Activated CD8-positive, alpha-beta T cell treated with anti-CD3 and anti-CD28 coated beads for 36 hours (primary cell): ENCODE data around the gene NCOA7. TPM values are rescaled to one million over a fixed set of nuclear protein-coding genes. Genes with fewer than 3 reads are reported as not detected.
"Not testable (repeated sequence)": the region's sequence is repeated elsewhere in the genome, so short reads cannot be mapped to it uniquely, and the experiment has no call there.

ENCODE experiments used
- ATAC-seq: fragments of 200-7000 bp; cut with Tn5 transposase; one replicate; pipeline ENCODE4 v1.10.0; 2021; ENCODE audit warnings: mild to moderate bottlenecking, moderate library complexity
- CTCF ChIA-PET: fragments of 350-600 bp; sonication (Branson Sonifier 250); formaldehyde crosslinking; loops from one replicate; lab custom pipeline; 2021; ENCODE audit warnings: antibody characterized with exemption; lab: Charles Lee
- POLR2A ChIA-PET: fragments of 350-600 bp; sonication (Branson Sonifier 250); formaldehyde crosslinking; loops from one replicate; lab custom pipeline; 2021; ENCODE audit warnings: antibody characterized with exemption; lab: Charles Lee
- DNase-seq: peaks from one replicate; pipeline ENCODE4 v3.0.0-alpha.2; 2020
- H3K27ac Mint-ChIP-seq: one replicate; pipeline ENCODE4 v1.8.0; 2021; ENCODE audit warnings: mild to moderate bottlenecking, mixed read lengths
- H3K27me3 Mint-ChIP-seq: one replicate; pipeline ENCODE4 v1.8.0; 2021; ENCODE audit warnings: mixed read lengths
- H3K36me3 Mint-ChIP-seq: one replicate; pipeline ENCODE4 v1.8.0; 2021; ENCODE audit warnings: low read depth, mixed read lengths
- H3K4me1 Mint-ChIP-seq: one replicate; pipeline ENCODE4 v1.8.0; 2021; ENCODE audit warnings: low read depth, mixed read lengths
- H3K4me3 Mint-ChIP-seq: one replicate; pipeline ENCODE4 v1.8.0; 2021; ENCODE audit warnings: mild to moderate bottlenecking, moderate library complexity, mixed read lengths
- H3K9me3 Mint-ChIP-seq: one replicate; pipeline ENCODE4 v1.8.0; 2021; ENCODE audit warnings: mixed read lengths
- intact Hi-C: fragments of 100-400 bp; cut with micrococcal nuclease; formaldehyde crosslinking; loops from one replicate; pipeline ENCODE4 v1.10.0; 2022
- total RNA-seq, 2 experiments: library from RNA; stranded (reverse); gene quantifications; one replicate each; pipeline ENCODE4 v1.2.3, GENCODE V29; 2021
- TF ChIP-seq, protein P1 (sequence below): fragments of 200-600 bp; IDR thresholded peaks from one replicate; pipeline ENCODE4 v1.8.0; 2022; ENCODE audit warnings: antibody characterized with exemption, mild to moderate bottlenecking

Gene NCOA7
- total RNA-seq, 2 experiments from 2014 or later: 43.4 to 44.9 TPM

DNA sequence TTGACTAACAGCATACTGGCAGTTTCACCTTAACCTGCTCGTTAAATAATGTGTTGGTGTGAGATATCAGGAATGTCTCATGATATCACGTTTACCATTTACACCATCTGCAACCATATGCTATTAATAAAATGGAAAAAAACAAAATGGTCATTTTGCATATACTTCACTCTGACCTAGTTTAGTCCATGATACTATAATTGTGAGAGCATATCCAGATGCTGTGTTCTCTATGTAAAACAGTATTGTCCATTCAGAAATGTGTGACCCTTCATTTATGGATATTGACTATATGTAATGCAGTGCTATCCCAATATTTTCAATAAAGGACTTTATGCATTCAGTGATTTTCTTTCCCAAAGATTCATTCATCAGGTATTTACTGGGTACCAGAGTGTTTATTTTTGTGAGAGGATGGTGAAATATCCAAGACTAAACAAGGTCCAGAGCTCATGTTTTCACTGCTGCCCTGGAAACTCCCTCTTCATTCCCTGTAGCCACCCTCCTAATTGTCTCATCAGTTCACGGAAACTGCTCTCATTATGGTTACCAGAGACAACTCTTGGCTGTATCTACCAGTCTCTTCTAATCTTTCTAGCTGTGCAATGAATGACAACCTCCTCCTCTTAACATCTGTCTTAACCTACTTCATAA lies 140.1 kb downstream of the NCOA7 start:
- CTCF ChIA-PET: no interaction called here
- ATAC-seq (no peak), DNase-seq (no peak)
- H3K4me1 Mint-ChIP-seq: peaks cover 26% of the 10 kb centered on the region
- peaks cover 40% of the 10 kb centered on the region for H3K36me3 Mint-ChIP-seq
- no peaks in the 10 kb centered on the region for H3K27me3 Mint-ChIP-seq
- intact Hi-C loops: no loop called here
- TF ChIP-seq, protein P1, sequence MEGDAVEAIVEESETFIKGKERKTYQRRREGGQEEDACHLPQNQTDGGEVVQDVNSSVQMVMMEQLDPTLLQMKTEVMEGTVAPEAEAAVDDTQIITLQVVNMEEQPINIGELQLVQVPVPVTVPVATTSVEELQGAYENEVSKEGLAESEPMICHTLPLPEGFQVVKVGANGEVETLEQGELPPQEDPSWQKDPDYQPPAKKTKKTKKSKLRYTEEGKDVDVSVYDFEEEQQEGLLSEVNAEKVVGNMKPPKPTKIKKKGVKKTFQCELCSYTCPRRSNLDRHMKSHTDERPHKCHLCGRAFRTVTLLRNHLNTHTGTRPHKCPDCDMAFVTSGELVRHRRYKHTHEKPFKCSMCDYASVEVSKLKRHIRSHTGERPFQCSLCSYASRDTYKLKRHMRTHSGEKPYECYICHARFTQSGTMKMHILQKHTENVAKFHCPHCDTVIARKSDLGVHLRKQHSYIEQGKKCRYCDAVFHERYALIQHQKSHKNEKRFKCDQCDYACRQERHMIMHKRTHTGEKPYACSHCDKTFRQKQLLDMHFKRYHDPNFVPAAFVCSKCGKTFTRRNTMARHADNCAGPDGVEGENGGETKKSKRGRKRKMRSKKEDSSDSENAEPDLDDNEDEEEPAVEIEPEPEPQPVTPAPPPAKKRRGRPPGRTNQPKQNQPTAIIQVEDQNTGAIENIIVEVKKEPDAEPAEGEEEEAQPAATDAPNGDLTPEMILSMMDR: no peak
- H3K27ac Mint-ChIP-seq: peak overlapping the region; percentile 83
- H3K4me3 Mint-ChIP-seq: no peak overlapping the region
- POLR2A ChIA-PET: interaction anchor here (1.4 kb wide), 1 partner anchor 12 kb away, joined by 3 read pairs; no protein-coding TSS in a partner anchor
- H3K9me3 Mint-ChIP-seq: peaks cover 6% of the 10 kb centered on the region

DNA sequence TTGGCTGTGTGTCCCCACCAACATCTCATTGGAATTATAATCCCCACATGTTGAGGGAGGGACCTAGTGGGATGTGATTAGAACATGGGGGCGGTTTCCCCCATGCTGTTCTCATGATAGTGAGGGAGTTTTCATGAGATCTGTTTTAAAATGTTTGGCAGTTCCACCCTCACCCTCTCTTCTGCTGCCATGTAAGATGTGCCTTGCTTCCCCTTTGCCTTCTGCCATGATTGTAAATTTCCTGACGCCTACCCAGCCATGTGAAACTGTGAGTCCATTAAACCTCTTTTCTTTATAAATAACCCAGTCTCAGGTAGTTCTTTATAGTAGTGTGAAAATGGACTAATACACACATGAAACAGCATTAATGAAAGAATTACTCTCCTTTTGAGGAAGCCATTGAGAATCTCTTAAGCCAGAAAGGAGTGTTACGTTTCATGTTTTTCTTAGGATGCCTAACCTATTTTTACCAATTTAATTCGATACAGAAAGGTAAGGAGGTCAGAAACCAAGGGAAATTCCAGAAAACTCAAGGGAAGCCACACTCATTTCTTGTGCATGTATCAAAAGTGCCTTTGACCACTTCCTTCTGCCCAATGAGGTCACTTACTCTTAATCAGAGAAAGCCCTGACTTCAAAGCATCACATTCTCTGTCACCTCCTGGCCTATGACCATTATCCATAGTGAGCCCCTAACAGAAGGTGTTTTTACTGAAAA lies 141.1 kb downstream of the NCOA7 start:
- Mint-ChIP-seq H3K9me3 (peaks cover 6% of the 10 kb centered on the region), H3K36me3 (peaks cover 36% of the 10 kb centered on the region), H3K27me3 (peaks cover 2% of the 10 kb centered on the region), H3K4me3 (no peak overlapping the region), H3K4me1 (peaks cover 20% of the 10 kb centered on the region), H3K27ac (peak overlapping the region; percentile 83)
- ChIA-PET CTCF (interaction anchor here (0.9 to 1.4 kb wide), 5 partner anchors 20 to 26 kb away, joined by 3 to 5 read pairs (median 4); partner anchors contain the start of gene HINT3), POLR2A (interaction anchor here (0.6 to 0.7 kb wide), 2 partner anchors 25 to 35 kb away, joined by 3 to 4 read pairs; partner anchors contain the start of gene HINT3)
- TF ChIP-seq, protein P1: no peak
- DNase-seq: peak; percentile 27
- ATAC-seq: peak; percentile 91
- intact Hi-C loops: no loop called here

DNA sequence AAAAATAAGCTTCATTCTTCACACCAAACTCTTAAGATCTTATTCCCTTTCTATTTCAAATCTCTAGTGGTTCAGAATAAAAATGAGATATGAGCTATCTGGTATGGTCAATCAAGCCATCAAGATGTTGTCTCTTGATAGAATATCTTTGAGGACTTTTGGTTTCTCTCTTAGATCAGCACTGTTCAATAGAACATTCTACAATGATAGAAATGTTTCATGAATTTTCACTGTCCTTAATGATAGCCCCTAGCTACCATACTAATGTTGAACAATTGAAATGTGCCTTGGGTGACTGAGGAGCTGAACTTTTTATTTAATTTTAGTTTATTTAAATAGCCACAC lies 141.7 kb downstream of the NCOA7 start:
- no peak for DNase-seq
- H3K27me3 Mint-ChIP-seq: peaks cover 2% of the 10 kb centered on the region
- POLR2A ChIA-PET: interaction anchor here (0.6 to 0.7 kb wide), 2 partner anchors 24 to 35 kb away, joined by 3 to 4 read pairs; partner anchors contain the start of gene HINT3
- CTCF ChIA-PET: interaction anchor here (0.9 to 1.4 kb wide), 5 partner anchors 19 to 26 kb away, joined by 3 to 5 read pairs (median 4); partner anchors contain the start of gene HINT3
- no peak overlapping the region for H3K4me3 Mint-ChIP-seq
- peaks cover 20% of the 10 kb centered on the region for H3K4me1 Mint-ChIP-seq
- peak overlapping the region; percentile 83 for H3K27ac Mint-ChIP-seq
- H3K36me3 Mint-ChIP-seq: peaks cover 34% of the 10 kb centered on the region
- H3K9me3 Mint-ChIP-seq: peaks cover 6% of the 10 kb centered on the region
- intact Hi-C loops: no loop called here
- TF ChIP-seq, protein P1: no peak
- ATAC-seq: peak; percentile 36

DNA sequence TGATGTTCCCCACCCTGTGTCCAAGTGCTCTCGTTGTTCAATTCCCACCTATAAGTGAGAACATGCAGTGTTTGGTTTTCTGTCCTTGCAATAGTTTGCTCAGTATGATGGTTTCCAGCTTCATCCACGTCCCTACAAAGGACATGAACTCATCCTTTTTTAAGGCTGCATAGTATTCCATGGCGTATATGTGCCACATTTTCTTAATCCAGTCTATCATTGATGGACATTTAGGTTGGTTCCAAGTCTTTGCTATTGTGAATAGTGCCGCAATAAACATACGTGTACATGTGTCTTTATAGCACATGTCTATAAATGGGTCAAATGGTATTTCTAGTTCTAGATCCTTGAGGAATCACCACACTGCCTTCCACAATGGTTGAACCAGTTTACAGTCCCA lies 144.8 kb downstream of the NCOA7 start:
- H3K27ac Mint-ChIP-seq, intact Hi-C loops, DNase-seq, ATAC-seq, H3K9me3 Mint-ChIP-seq, POLR2A ChIA-PET, H3K4me3 Mint-ChIP-seq: not testable (repeated sequence)
- peaks cover 11% of the 10 kb centered on the region for H3K27me3 Mint-ChIP-seq
- H3K36me3 Mint-ChIP-seq: peaks cover 16% of the 10 kb centered on the region
- CTCF ChIA-PET: interaction anchor here (0.8 to 3.2 kb wide), 3 partner anchors 16 to 45 kb away, joined by 3 to 14 read pairs (median 4); partner anchors contain the start of gene HINT3
- H3K4me1 Mint-ChIP-seq: peaks cover 19% of the 10 kb centered on the region

DNA sequence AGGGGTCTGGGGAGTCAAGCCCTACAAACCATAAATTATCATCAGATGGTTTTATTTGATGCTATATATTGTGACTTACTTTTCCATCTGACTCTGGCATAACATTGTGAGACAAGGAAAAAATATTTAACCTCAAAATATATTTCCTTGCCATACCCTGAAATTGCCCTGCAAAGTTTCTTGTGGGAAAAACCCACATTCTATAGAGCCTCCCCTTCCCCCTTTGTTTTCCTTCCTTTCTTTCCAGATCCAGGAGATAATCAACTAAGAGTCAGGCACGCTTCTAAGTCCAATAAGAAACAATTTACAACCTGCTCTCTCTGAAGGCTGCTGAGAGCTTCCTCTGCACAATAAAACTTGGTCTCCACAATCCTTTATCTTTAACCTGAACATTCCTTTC lies 148.3 kb downstream of the NCOA7 start:
- POLR2A ChIA-PET: no interaction called here
- CTCF ChIA-PET: interaction anchor here (1.8 kb wide), 1 partner anchor 14 kb away, joined by 4 read pairs; no protein-coding TSS in a partner anchor
- intact Hi-C loops: no loop called here
- H3K9me3 Mint-ChIP-seq: no peaks in the 10 kb centered on the region
- ATAC-seq (no peak), DNase-seq (no peak)
- H3K27ac Mint-ChIP-seq: no peak overlapping the region
- no peaks in the 10 kb centered on the region for H3K36me3 Mint-ChIP-seq
- peaks cover 14% of the 10 kb centered on the region for H3K27me3 Mint-ChIP-seq
- no peak overlapping the region for H3K4me3 Mint-ChIP-seq
- peaks cover 5% of the 10 kb centered on the region for H3K4me1 Mint-ChIP-seq
- TF ChIP-seq, protein P1: no peak
